BE2C (cell line): Measurements from ENCODE around the gene INPP5A.
"Not testable (repeated sequence)": the region's sequence is repeated elsewhere in the genome, so short reads cannot be mapped to it uniquely, and the experiment has no call there.

Experiments
- DNase-seq: peaks from one replicate; pipeline ENCODE4 v3.0.0-alpha.2; 2020
- H3K27me3 ChIP-seq: fragments of 250-450 bp; sonication (Bioruptor Pico); 2 replicates; pipeline ENCODE4 v1.5.1; 2020; ENCODE audit warnings: mild to moderate bottlenecking
- H3K36me3 ChIP-seq: fragments of 250-450 bp; sonication (Bioruptor Pico); 2 replicates; pipeline ENCODE4 v1.5.1; 2020; ENCODE audit warnings: mild to moderate bottlenecking
- H3K4me1 ChIP-seq: fragments of 250-450 bp; sonication (Bioruptor Pico); 2 replicates; pipeline ENCODE4 v1.5.1; 2020
- H3K4me3 ChIP-seq: 2 replicates; pipeline ENCODE4 v1.5.1; 2011; ENCODE audit warnings: low read depth, low read length
- H3K9me3 ChIP-seq: fragments of 250-450 bp; sonication (Bioruptor Pico); 2 replicates; pipeline ENCODE4 v1.5.1; 2020
- TF ChIP-seq, protein P1 (sequence below): IDR thresholded peaks from 2 replicates; pipeline ENCODE4 v1.5.1; 2012; ENCODE audit warnings: mild to moderate bottlenecking, low read depth, low read length

INPP5A gene

DNA sequence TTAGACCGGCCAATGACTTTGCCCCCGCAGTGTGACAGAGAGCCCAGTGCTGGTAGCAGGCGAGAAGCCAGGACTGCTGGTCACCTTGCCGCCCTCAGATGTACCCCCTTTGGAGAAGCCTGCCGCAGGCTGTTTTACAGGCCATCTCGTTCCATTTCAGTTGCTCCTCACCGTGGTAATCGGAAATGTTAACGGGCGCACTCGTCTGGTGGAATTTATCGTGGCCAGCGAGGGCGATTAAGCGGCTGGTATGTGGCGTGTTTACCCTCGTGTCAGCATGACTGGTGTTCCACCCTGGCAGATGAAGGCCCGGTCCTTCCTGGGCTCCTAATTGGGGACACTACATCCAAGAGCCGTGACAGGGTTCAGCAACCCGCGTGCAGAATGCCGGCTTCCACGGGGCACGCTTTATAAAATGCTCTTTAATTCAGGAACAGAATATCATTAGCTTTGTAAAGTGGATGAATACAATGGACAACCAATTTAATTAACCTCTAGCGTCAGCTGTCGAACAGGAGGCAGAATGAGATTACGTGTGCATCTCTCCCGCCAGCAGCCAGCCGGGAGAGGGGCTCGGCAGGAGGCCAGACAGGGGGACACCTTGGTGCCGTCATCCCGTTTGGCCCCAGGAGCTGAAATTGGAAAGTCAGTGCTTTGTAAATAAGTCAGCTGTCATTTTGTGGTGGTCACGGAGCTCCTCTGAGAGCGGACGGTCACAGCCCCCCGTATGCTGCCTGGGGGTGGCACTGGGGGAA, 140.1 kb downstream of the INPP5A start:
- TF ChIP-seq, protein P1, sequence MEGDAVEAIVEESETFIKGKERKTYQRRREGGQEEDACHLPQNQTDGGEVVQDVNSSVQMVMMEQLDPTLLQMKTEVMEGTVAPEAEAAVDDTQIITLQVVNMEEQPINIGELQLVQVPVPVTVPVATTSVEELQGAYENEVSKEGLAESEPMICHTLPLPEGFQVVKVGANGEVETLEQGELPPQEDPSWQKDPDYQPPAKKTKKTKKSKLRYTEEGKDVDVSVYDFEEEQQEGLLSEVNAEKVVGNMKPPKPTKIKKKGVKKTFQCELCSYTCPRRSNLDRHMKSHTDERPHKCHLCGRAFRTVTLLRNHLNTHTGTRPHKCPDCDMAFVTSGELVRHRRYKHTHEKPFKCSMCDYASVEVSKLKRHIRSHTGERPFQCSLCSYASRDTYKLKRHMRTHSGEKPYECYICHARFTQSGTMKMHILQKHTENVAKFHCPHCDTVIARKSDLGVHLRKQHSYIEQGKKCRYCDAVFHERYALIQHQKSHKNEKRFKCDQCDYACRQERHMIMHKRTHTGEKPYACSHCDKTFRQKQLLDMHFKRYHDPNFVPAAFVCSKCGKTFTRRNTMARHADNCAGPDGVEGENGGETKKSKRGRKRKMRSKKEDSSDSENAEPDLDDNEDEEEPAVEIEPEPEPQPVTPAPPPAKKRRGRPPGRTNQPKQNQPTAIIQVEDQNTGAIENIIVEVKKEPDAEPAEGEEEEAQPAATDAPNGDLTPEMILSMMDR, result no peak
- peak; percentile 30 for DNase-seq
- Histone ChIP-seq H3K9me3 (no peaks in the 10 kb centered on the region), H3K4me3 (no peak overlapping the region), H3K4me1 (peaks cover 9% of the 10 kb centered on the region), H3K27me3 (peaks cover 15% of the 10 kb centered on the region), H3K36me3 (no peaks in the 10 kb centered on the region)

DNA sequence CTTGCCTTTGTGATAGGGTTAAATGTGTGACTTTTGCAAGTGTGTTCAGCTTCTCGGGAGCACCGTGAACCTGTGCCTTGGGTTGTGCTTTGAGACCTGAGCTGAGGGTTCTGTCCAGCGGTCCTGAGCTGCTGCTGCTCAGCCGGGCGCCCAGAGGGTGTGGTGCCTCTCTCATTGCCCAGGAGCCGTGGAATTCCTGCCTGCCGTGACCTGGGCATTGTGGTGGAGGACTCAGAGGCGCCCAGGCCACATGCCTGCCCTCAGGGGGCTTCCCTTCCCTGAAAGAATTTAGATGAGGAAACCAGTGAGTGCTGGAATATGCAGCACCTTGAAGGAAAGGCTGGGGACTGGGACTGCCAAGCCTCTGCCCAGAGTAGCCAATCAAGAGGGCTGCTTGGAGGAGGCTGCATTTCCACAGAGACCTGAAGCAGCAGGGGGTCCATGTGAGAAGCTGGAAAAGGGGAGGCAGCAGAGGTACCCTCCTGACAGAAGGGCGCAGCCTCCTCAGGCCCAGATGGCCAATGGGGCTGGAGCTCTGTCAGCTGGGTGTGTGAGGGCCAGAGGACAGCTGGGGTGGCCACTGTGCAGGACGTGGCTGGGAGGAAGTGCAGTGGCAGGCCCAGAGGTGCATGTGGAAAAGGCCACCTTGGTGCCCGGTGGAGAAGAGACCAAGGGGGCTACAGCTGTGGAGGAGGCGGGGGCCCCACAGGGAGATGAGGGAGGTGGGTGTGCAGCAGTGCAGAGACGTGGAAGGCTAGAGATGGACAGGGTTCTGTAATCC, 141.0 kb downstream of the INPP5A start:
- Histone ChIP-seq H3K4me3 (no peak overlapping the region), H3K9me3 (no peaks in the 10 kb centered on the region), H3K4me1 (peaks cover 9% of the 10 kb centered on the region), H3K36me3 (no peaks in the 10 kb centered on the region), H3K27me3 (peaks cover 15% of the 10 kb centered on the region)
- DNase-seq, result no peak
- TF ChIP-seq, protein P1, result no peak

DNA sequence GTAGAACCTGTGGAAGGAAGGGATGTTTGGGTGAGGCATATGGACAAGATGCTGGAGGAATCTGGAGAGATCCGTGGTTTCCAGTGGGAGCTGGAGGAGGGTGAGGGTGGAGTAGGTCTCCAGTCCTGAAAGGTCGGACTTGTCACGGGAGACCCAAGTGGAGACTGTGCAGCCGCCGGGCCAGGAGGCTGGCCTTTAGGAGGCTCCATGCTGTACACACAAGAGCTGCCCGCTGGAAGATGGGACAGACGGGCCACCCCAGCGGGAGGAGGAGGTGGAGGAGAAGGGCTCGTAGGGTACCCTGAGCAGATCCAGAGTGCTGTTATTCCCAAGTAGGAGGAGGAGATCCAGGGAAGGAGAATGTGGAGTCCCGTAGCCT, 141.6 kb downstream of the INPP5A start:
- TF ChIP-seq, protein P1, result no peak
- H3K4me3 ChIP-seq, result no peak overlapping the region
- peaks cover 9% of the 10 kb centered on the region for H3K4me1 ChIP-seq
- no peak for DNase-seq
- no peaks in the 10 kb centered on the region for H3K9me3 ChIP-seq
- peaks cover 15% of the 10 kb centered on the region for H3K27me3 ChIP-seq
- H3K36me3 ChIP-seq, result no peaks in the 10 kb centered on the region

DNA sequence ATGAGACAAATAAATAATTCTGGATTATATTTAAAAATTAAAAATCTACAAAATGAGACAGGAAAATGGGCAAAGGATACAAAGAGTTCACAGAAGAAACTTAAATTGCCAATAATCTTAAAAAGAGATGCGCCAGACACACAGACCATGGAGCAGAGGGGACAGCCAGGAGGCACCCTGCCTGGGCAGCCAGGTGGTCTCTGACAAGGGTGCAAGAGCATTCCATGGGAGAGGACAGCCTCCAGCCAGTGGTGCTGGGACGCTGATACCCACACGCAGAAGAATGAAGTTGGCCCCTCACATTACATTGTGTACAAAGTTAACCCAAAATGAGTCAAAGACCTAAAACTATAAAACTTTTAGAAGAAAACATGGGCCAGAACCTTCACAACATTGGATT, 142.1 kb downstream of the INPP5A start:
- Histone ChIP-seq H3K4me3 (no peak overlapping the region), H3K9me3 (no peaks in the 10 kb centered on the region), H3K36me3 (no peaks in the 10 kb centered on the region), H3K27me3 (peaks cover 15% of the 10 kb centered on the region), H3K4me1 (peaks cover 9% of the 10 kb centered on the region)
- TF ChIP-seq, protein P1, result no peak
- no peak for DNase-seq

DNA sequence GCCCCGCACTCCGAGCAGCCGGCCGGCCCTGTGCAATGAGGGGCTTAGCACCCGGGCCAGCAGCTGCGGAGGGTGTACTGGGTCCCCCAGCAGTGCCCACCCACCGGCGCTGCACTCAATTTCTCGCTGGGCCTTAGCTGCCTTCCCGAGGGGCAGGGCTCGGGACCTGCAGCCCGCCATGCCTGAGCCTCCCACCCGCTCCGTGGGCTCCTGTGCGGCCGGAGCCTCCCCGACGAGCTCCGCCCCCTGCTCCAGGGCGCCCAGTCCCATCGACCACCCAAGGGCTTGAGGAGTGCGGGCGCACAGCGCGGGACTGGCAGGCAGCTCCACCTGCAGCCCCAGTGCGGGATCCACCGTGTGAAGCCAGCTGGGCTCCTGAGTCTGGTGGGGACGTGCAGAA, 143.2 kb downstream of the INPP5A start:
- not testable (repeated sequence) for DNase-seq, H3K4me1 ChIP-seq, H3K36me3 ChIP-seq, H3K9me3 ChIP-seq, H3K4me3 ChIP-seq
- H3K27me3 ChIP-seq, result peaks cover 15% of the 10 kb centered on the region

DNA sequence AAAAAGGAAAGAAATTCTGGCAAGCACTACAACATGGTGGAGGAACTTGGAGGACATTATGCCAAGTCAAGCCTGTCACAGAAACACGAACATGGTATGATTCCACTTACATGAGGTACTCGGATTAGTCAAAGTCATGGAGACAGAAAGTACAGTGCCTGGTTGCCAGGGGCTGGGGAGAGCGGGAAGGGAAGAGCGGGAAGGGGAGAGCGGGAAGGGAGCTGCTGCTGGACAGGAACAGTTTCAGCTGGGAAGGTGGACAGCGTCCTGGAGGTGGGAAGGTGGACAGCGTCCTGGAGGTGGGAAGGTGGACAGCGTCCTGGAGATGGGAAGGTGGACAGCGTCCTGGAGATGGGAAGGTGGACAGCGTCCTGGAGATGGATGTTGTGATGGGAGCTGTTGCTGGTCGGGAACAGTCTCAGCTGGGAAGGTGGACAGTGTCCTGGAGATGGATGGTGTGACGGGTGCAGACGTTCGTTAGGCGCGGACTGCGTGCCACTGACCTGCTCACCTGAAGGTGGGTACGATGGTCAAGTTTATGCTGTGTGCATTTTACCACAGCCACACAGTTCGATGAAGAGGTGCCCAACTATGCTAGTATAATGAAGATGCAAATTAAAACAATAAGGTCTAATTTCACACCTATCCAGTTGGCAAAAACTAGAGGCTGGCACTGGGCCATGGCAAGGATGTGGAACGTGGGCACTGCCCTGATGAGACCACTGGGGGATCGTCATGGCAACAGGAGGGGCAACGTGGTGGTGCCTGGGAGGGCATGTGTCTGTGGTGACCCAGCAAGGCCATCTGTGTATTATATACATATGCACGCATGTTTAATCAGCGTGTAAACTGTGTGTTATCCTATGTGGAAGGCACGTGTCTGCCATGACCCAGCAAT, 144.5 kb downstream of the INPP5A start:
- H3K4me3 ChIP-seq, result no peak overlapping the region
- peaks cover 11% of the 10 kb centered on the region for H3K27me3 ChIP-seq
- no peaks in the 10 kb centered on the region for H3K9me3 ChIP-seq
- no peaks in the 10 kb centered on the region for H3K36me3 ChIP-seq
- TF ChIP-seq, protein P1, result no peak
- peaks cover 9% of the 10 kb centered on the region for H3K4me1 ChIP-seq
- no peak for DNase-seq
